Measurements from ENCODE around the gene M1AP. TPM values are rescaled to one million over a fixed set of nuclear protein-coding genes. Genes with fewer than 3 reads are reported as not detected.

The M1AP gene
- total and polyA plus RNA-seq, 2 of the 4 experiments (the other 2 are of a cell fraction): 0.03 TPM; not detected in 1

- no peak overlapping the region for H2BK15ac ChIP-seq (ENCODE audit: low read depth, low read length)
- peaks cover 12% of the 10 kb centered on the region for H3K4me1 ChIP-seq (ENCODE audit: control insufficient read depth, insufficient read depth, low read length)
- H2BK120ac ChIP-seq (ENCODE audit: low read depth, low read length): peak overlapping the region; percentile 49; the same call in 1 of the 2 replicates
- TF ChIP-seq MXI1 (IDR thresholded peaks at IDR 0.05; ENCODE audit: borderline replicate concordance, low read depth, low read length) (peak; percentile 28; the same call in 1 of the 2 replicates), FOS (IDR thresholded peaks at IDR 0.05; ENCODE audit: low read depth, low read length) (no peak)
- WGBS, 2 experiments (ENCODE audit: extremely low coverage in 2 of 2, insufficient read length in 1 of 2): 1% methylated on average over 16 of the region's 29 CpGs; no CpG with 5 or more reads in 1 of the 2 experiments
- H3K4ac ChIP-seq (ENCODE audit: low read depth, low read length): peak overlapping the region; percentile 90
- H3K23ac ChIP-seq (ENCODE audit: low read depth, low read length): peak overlapping the region; percentile 88
- in situ Hi-C loops (cut with MboI; ENCODE audit: low sequenced_read_pairs): no loop called here
- H3K4me3 ChIP-seq (ENCODE audit: insufficient read depth, low read depth, low read length): peak overlapping the region; percentile 93
- peaks cover 13% of the 10 kb centered on the region for H4K20me1 ChIP-seq (ENCODE audit: insufficient read depth, low read length)
- peak overlapping the region; percentile 79 for H4K91ac ChIP-seq (ENCODE audit: insufficient read depth, low read depth, low read length)
- peak overlapping the region; percentile 99 for H2AFZ ChIP-seq (replicated peaks; ENCODE audit: low read length, poor library complexity)
- H3K18ac ChIP-seq (ENCODE audit: low read depth, low read length): no peak overlapping the region
- peak overlapping the region; percentile 95 for H3K14ac ChIP-seq (replicated peaks; ENCODE audit: low read depth, low read length)
- H3K9ac ChIP-seq (ENCODE audit: low read depth, low read length): peak overlapping the region; percentile 93
- H3K79me1 ChIP-seq (ENCODE audit: low read depth in 1 of 2, low read length in 2 of 2): peaks cover 32 to 57% of the 10 kb centered on the region in 2 experiments
- no peaks in the 10 kb centered on the region for H3K27me3 ChIP-seq (ENCODE audit: control insufficient read depth, insufficient read depth, low read length)
- dilution Hi-C loops (cut with HindIII; ENCODE audit: low sequenced_read_pairs, unreplicated experiment): no loop called here
- peaks cover 19% of the 10 kb centered on the region for H3K9me1 ChIP-seq (ENCODE audit: insufficient read depth, low read length)
- peak overlapping the region; percentile 96 for H2AK5ac ChIP-seq (ENCODE audit: low read depth, low read length)
- peak overlapping the region; percentile 95 for H3K4me2 ChIP-seq (ENCODE audit: low read depth, low read length)
- no peak for DNase-seq
- H2AK9ac ChIP-seq (replicated peaks; ENCODE audit: low read depth, low read length, poor library complexity): peak overlapping the region; percentile 100
- CTCF ChIA-PET: interaction anchor here (0.6 kb wide), 1 partner anchor 55 kb away, joined by 4 read pairs; no protein-coding TSS in a partner anchor
- H3K36me3 ChIP-seq (ENCODE audit: control insufficient read depth, insufficient read depth, low read length): peaks cover 38% of the 10 kb centered on the region
- ATAC-seq (ENCODE audit: low read depth): no peak
- H2BK20ac ChIP-seq (ENCODE audit: low read depth, low read length): no peak overlapping the region
- intact Hi-C loops (cut with micrococcal nuclease): loop anchor here (1.0 to 2.0 kb wide), 3 partner anchors 45 to 59 kb away; partner anchors contain the start of gene TTC31
- H3K9me3 ChIP-seq (ENCODE audit: control insufficient read depth, insufficient read depth, low read length): no peaks in the 10 kb centered on the region
- BruUV-seq (replicated peaks): TSS peak; percentile 57
- peak overlapping the region; percentile 78 to 95 for H4K8ac ChIP-seq (ENCODE audit: low read depth in 2 of 2, low read length in 2 of 2)
- peak overlapping the region; percentile 73 for H2BK5ac ChIP-seq (ENCODE audit: low read depth, low read length, poor library complexity, severe bottlenecking)
- H4K5ac ChIP-seq (ENCODE audit: low read depth, low read length): peak overlapping the region; percentile 55
- H3K27ac ChIP-seq (ENCODE audit: insufficient read depth, low read length): peak overlapping the region; percentile 85
- peak overlapping the region; percentile 92 for H3K56ac ChIP-seq (ENCODE audit: extremely low read depth, insufficient read depth, low read length)
- POLR2A ChIA-PET (ENCODE audit: unreplicated experiment): interaction anchor here (0.5 kb wide), 1 partner anchor 120 kb away, joined by 4 read pairs; no protein-coding TSS in a partner anchor
Measured at GRCh38 chr2:74528600-74529356, 119.4 kb downstream of the M1AP start.
